Measurements from ENCODE around the gene PODN.

The PODN gene

DNA sequence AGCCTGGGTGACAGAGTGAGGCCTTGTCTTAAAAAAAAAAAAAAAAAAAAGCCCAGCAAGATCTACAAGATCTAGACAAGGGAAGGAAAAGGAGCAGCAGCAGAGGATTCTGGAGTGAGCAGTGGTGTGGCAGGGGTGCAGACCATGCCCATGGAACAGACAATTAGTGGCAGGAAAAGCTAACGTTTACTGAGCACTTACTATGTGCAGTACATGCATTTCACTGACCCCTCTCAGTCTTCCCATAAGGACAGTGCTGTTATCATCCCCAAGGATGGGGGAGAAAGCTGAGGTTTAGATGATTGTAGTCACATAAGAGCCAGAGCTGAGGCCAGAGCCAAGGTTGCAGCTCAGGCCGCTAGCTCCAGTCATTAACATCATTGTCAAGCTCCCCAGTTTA, 5.9 kb downstream of the PODN start:
- no peak overlapping the region for H3K4me3 ChIP-seq (replicated peaks; ENCODE audit: low read depth, low read length)
- no peak for DNase-seq (ENCODE audit: extremely low read depth, low read depth)
- TF ChIP-seq, protein P1, sequence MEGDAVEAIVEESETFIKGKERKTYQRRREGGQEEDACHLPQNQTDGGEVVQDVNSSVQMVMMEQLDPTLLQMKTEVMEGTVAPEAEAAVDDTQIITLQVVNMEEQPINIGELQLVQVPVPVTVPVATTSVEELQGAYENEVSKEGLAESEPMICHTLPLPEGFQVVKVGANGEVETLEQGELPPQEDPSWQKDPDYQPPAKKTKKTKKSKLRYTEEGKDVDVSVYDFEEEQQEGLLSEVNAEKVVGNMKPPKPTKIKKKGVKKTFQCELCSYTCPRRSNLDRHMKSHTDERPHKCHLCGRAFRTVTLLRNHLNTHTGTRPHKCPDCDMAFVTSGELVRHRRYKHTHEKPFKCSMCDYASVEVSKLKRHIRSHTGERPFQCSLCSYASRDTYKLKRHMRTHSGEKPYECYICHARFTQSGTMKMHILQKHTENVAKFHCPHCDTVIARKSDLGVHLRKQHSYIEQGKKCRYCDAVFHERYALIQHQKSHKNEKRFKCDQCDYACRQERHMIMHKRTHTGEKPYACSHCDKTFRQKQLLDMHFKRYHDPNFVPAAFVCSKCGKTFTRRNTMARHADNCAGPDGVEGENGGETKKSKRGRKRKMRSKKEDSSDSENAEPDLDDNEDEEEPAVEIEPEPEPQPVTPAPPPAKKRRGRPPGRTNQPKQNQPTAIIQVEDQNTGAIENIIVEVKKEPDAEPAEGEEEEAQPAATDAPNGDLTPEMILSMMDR (IDR thresholded peaks at IDR 0.05; ENCODE audit: low read depth, low read length, missing control alignments): no peak

DNA sequence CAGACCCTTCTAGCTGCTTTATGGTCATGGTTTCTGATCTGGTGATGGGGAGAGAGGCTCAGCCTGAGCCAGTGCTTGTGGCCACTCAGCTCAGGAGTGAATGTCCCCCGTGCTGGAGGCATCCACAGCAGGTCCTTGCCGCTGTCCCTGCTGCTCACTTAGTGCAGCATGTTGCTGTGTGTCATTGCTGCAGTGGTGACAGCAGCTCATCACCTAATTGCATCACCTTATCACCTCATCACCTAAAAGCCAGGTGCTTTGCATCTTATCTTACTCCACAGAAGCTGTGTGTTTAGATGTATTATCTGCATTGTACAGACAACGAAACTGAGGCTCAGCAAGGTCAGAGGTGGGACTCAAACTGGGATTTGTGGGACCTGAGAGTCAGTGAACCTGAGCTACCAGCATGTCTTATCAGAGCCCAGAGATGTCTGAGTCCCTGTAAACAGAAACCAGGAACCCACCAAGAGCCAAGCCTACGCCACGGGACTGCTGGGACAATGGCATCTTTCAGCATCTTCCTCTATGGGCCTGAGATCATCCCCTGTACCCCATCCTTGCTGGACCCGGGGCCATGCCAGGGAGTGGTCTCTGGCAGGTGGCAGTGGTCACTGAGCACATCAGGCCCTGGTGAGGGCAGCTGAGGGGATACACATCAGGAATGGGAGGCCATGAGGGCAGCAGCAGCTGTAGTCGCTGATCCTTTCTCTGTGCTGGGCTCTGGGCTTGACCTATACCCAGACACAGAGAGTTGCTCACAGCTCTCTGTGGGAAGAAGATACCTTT, 6.5 kb downstream of the PODN start:
- TF ChIP-seq, protein P1 (IDR thresholded peaks at IDR 0.05; ENCODE audit: low read depth, low read length, missing control alignments): no peak
- no peak overlapping the region for H3K4me3 ChIP-seq (replicated peaks; ENCODE audit: low read depth, low read length)
- no peak for DNase-seq (ENCODE audit: extremely low read depth, low read depth)

DNA sequence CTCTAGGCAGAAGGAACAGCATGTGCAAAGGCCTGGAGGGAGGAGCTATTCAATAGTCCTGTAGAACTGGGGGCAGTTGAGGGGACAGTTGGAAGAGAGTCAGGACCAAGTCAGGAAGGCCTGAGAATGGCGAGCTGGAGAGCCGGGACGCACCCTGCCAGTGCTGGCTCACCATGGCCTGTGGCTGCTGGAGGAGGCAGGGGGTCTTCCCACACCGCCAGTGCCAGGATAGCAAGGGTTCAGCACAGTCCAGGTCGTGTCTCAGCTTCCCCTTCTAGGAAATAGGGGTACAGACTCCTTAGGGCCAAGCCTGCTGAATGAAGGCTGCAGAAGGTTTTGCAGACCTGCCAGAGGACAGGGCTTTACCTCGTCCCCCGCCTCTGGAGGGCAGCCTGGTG, 7.3 kb downstream of the PODN start:
- H3K4me3 ChIP-seq (replicated peaks; ENCODE audit: low read depth, low read length): no peak overlapping the region
- TF ChIP-seq, protein P1 (IDR thresholded peaks at IDR 0.05; ENCODE audit: low read depth, low read length, missing control alignments): no peak
- no peak for DNase-seq (ENCODE audit: extremely low read depth, low read depth)

DNA sequence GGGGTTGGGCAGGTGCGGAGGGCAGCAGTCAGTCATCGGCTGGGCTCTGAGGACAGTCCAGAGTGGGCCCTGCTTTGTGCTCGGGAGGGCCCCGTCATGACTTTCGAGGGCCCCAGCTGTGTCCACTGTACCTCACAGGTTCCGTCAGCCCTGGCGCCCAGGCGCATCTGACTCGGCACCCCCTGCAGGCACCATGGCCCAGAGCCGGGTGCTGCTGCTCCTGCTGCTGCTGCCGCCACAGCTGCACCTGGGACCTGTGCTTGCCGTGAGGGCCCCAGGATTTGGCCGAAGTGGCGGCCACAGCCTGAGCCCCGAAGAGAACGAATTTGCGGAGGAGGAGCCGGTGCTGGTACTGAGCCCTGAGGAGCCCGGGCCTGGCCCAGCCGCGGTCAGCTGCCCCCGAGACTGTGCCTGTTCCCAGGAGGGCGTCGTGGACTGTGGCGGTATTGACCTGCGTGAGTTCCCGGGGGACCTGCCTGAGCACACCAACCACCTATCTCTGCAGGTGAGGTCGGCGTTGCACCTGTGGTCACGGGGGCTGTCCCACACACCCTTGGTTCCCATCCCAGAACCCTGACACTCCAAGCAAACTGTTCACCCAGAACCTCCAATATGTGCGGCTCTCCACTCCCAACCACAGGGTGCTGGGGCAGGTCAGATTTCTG, 7.8 kb downstream of the PODN start:
- TF ChIP-seq, protein P1 (IDR thresholded peaks at IDR 0.05; ENCODE audit: low read depth, low read length, missing control alignments): no peak
- no peak overlapping the region for H3K4me3 ChIP-seq (replicated peaks; ENCODE audit: low read depth, low read length)
- DNase-seq (ENCODE audit: extremely low read depth, low read depth): no peak

DNA sequence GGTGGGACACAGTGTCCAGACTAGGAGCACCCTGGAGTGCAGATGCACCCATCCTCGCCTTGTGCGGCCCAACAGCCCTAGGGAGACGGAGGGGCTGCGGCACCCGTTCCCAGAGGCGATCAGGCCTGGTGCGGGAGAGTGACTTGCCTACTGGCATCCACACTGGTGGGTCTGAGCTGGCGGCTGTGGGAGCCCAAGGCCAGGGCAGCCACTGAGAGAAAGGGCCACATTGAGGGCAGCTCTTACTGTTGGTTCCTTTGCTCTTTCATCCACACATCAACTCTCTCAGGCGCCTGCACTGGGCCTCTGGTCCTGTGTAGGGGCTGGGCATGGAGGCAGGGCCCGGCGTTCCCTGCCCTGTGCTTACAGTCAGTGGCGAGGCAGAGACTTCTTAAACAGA, 8.6 kb downstream of the PODN start:
- no peak overlapping the region for H3K4me3 ChIP-seq (replicated peaks; ENCODE audit: low read depth, low read length)
- DNase-seq (ENCODE audit: extremely low read depth, low read depth): no peak
- TF ChIP-seq, protein P1 (IDR thresholded peaks at IDR 0.05; ENCODE audit: low read depth, low read length, missing control alignments): no peak

DNA sequence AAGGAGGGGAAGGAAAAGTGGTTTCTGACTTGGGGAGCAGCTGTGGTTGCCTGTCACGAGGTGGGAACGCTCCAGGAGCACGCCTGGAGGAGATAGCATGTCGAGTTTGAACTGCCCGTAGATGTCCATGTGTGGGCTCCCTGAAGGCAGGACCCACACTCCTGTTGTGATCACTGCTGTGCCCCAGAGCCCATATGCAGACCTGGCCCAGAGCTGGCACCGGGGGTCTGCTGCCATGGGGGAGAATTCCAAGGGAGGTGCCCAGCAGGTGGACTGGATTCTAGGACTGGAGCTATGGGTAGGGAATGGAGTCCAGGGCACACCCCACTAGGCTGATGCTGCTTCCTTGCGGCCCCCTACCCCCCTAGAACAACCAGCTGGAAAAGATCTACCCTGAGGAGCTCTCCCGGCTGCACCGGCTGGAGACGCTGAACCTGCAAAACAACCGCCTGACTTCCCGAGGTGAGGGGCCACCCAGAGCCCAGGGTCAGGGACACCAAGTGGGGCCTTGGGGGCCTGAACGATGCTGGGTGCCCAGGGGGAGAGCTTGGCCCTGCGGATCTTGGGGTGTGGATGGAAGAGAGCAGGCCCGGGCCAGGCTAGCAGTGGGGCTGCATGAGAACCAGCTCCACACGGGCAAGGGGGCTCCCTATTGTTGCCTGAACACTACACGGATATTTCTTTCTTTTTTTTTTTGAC, 9.3 kb downstream of the PODN start:
- no peak overlapping the region for H3K4me3 ChIP-seq (replicated peaks; ENCODE audit: low read depth, low read length)
- TF ChIP-seq, protein P1 (IDR thresholded peaks at IDR 0.05; ENCODE audit: low read depth, low read length, missing control alignments): no peak
- DNase-seq (ENCODE audit: extremely low read depth, low read depth): no peak
